ENCODE data around the gene SFXN5.

The SFXN5 gene

DNA sequence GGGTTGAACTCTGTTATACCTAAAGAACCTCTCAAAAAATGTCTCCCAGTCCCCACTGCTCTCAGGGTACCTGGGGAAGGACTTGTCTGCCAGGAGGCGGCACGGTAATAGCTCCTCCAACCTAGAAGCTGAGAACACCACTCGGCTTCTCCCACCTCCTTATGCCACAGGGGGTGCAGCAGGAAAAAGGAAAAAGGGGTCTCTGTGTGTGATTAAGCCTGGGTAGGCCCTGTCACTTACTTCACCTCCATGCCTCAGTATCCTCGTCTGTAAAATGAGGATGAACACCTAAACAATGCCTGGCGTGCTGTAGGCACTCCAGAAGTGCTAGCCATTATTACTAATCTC lies 77.6 kb downstream of the SFXN5 start:
- no peak for DNase-seq

DNA sequence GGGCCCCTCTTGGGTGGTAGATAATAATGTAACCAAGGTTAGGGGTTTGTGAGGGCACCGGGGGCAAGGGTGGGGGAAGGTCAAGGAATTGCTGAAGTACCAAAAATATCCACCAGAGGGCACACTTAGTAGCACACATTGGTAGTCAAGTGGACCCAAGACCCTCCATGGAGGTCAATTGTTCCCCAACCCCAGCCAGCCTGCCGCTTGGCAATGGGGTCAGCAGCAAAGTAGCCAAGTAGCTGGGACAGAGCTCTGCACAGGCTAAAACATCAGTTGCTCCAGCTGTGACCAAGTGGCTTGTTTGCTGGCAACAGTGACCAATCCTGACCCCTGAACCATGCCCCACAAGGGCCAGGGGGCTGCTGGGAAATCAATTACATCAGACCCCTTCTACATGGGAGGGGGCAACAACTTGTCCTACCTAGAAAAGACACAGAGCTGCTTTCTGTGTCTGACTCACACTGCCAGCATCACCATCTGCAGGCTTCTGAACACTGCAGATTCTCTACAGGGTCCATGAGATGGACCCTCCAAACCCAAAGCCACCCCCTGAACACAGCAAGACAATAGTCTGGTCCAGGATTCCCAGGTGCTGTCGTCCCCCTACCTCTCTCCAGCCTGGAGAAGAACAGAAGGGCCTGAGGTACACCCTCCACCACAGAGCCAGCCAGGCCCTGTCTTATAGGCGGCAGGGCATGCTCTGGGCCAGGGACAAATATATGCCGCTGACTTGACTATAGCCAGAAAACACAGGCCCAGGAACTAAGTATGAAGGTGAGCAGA lies 78.2 kb downstream of the SFXN5 start:
- DNase-seq = peak; percentile 62

DNA sequence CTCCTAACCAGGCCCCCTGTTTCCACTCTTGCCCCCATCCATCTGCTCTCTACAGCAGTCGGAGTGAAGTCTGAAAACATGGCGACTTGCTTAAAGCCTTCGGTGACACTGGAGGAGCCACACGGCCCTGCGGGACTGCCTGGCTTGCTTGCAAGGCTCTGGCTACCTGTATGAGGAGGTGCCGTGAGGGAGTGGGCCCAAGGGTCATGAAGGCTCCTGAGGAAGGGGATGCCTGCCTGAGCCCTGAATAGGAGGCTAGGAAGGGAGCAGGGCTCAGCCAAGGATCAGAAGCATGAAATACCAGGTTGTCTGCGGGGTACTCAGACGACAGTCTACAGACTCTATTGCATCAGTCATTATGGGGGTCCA lies 78.8 kb downstream of the SFXN5 start:
- no peak for DNase-seq

DNA sequence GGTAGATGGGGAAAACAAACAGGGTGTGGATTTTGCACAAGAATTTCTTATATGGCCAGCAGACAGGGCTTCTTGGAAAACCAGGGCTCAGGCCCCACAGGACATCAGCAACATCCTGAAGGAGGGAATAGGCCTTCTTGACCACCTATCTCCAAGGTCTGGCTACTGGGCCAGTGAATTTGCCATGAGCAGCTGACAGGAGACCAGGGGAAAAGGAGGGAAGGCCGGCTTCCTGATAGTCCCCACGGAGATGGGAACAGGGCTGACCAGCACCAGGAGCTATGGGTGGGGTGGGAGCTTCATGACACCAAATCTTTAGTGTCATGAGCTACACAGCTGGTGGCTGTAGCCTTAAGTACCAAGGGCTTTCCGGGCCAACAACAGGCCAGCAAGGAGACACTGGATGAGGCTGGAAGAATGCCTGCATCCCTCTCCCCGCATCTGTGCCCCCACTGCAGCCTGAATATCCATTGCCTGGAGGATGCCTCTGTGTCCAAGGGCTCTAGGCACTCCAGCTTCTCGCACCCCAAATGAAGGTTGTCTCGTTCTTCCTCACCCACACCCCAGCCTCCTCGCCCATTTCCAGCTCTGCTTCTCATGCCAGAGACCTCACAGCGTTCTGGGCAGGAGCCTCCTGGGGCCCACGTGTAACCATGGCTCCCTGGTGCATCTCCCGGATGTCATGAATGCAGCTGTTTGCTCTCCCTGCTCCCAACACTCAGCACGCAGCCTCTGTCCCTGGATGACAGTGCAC lies 79.4 kb downstream of the SFXN5 start:
- no peak for DNase-seq

DNA sequence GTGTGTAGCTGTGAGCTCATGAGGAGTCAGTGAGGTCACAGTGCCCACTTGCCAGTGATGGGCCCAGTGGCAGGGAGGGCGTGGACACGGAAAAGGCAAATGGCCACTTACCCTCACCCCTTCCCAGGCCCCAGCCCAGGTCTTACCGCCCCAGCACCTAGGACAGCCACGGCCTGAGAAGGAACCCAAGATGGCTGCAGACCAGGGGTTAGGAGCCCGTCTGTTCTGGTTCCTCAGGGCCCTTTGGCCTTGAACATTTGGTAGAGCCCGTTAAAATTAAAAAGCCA lies 80.1 kb downstream of the SFXN5 start:
- DNase-seq = no peak

DNA sequence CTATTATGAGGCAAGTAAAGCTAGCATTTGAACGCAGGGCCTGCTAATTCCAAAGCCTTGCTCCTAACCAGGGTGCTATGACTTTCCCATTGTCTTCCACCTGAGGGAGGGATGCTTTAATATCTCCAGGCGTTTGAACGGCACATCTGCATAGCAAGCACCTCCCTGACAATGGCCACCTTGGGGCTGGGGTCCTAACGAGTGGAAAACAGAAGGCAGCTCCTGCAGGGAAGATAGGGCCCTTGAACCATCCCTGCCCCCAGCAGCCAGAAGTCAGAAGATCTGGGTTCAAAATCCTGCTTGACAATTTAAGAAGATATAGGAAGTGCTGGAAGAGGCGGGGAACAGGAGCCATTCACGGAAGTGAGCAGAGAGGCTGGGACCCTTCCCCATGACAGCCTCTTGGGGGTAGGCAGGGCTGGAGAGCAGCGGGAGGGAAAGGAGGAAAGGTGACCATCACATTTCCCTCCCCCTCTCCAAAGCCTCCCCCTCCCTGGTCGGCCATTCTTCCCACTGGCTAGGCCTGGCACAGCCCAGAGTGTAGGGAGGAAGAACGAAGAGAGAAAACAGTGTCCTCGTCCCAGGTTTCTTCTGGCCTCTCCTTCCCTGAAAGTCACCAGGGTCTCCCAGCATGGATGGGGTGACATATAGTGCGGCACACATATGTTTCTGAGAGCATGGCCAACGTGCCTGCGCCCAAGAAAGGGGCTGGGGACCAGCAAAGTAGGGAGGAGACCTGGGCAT lies 80.6 kb downstream of the SFXN5 start:
- DNase-seq = no peak

DNA sequence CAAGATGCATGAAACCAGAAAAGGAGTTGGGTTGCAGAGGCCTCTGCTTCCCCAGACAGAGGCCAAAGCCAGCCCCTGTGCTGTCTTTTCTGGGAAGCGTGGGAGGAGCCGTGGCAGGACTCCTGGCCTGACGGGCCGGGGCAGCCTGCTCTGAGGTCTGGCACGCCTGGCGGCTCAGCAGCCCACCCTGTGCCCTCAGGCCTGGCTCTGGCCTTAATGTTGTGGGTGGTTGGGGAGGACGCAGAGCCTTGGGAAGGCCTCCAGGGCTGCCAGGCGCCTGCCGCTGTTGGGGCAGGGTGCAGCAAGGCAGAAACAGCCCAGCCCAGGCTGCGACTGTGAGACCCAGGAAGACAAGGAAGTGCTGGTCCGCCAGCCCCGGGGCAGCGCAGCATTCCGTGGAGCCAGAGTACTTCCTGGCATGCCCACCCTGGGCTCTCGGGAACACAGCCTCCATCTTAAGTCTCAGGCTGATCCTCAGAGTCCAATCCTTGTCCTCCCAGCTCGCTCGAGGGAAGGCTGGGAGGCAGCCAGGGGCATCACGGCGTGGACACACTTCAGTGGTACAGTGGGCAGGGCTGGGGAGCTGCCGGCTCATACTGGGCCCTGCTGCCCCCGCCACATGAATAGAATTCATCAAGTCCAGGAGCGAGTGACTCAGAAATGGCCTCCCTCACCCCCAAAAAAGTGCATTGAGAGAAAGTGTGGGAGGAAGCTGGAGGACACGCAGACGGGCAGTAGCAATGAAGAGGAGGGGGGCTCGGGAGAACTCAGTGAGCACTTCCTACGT lies 81.5 kb downstream of the SFXN5 start:
- DNase-seq = no peak

DNA sequence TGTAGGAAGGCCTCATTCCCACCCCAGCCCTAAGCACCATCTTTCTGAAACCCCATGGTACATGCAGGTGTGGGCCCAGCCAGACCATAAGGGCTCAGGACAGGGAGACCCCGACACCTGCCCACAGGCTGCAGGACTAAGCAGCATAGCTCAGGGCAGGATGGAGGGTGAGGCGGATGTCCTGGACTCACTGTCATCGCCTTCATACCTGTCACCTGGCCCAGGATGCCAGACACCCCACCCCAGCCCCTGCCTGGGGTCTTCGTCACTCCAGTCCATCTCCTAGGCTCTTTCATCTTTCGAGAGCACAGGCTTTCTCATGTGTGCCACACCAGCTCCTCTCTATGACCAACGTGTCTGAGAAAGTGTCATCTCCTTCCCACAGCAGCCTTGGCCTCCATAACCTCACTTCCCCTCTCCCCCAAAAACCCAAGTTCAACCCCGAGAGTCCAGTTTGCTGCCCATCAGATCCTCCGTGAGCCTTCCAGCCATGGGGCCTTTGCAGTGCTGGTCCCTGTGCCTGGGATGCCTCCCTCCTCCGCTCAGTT lies 82.7 kb downstream of the SFXN5 start:
- DNase-seq = no peak

DNA sequence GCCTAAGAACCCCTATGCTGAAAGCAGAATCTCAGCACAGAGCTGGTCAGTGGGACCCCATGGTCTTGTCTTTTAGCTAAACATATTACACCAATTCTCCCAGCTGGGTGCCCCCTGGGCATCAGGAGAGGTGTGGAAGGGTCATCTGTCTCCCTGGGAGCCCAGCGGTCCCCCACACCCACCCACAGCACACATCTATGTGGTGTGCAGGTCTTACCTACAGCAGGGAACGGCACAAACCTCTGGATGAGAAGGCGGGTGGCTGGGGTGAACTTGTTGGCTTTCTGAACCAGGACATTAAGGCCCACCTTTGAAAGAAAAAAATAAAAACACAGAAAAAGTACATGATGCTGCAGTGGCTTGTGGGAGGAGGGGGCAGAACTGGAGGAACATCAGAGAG lies 83.5 kb downstream of the SFXN5 start:
- no peak for DNase-seq

DNA sequence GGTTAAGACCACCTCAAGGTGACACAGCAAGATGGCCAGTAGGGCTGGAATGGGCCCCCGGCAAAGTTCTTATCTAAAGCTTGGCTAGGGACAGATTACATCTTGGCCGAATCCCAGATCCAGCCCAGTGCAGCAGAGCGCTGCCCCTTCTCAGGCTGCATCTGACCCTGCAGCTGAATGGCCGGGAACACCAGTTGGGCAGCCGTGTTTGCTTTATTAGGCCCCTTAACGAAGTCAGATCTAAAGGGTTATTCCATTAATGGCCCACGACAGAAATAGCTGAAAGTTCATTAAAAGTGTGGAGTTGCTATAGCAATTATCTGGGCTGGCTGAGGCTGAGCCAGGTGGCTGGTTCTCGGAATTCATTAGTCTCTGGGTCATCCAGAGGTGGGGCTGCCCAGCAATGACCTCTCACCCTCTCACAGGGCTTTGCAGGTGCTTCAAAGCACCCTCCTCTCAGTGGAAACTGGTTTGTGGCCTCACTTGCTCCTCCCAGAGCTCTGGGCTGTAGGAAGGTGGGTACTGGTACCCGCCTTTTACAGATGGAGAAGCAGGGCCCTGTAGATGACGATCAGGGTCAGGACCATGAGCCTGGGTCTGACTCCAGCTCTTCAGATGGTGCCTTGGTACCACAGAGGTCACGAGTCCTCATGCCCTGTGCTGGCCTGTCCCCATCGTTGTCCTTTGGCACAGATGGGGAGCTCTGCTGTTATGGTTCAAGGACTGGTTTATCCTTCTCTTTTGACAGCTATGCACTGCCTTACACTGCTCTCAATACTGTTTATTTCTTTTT lies 85.4 kb downstream of the SFXN5 start:
- no peak for DNase-seq

DNA sequence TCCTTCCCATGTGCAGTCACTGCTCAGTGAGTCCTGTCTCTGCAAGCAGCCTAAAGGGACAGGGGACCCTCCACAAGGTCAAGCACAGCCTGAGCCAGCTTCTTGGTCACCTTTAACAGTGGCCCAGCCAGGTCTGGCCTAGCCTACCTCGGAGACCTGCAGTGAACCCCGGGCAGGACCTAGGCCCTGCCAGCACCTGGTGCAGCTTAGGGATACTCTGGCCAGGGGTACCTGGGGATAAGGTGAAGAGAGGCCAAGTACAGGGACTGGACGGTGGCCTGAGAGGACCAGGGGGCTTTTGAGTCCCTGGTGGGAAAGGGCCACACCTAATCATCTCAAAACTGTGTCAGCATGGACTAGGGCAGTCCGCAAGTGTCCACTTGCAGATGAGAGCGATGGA lies 86.4 kb downstream of the SFXN5 start:
- DNase-seq = no peak

DNA sequence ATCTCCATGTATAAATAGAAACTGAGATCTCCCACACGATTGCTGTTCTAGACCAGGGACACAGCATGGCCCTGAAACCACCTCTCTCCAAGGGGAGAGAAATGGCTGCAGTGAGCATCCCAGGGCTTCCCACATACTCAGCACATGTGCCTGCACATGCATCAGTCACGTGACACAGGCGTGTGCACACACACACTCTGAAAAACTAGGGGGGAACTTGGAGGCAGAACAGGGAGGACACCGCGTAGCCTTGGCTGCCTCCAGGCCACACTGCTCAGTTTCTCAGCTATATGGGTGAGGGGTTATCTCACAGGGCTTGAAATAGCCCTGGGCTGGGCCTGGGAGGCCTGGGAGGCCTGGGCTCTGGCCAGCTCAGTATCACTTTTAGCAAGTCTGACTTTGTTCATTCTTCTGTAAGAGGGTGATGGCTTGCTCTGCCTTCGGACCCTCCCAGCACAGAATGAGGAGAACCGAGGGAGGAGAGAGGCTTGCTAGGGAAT lies 87.3 kb downstream of the SFXN5 start:
- no peak for DNase-seq

DNA sequence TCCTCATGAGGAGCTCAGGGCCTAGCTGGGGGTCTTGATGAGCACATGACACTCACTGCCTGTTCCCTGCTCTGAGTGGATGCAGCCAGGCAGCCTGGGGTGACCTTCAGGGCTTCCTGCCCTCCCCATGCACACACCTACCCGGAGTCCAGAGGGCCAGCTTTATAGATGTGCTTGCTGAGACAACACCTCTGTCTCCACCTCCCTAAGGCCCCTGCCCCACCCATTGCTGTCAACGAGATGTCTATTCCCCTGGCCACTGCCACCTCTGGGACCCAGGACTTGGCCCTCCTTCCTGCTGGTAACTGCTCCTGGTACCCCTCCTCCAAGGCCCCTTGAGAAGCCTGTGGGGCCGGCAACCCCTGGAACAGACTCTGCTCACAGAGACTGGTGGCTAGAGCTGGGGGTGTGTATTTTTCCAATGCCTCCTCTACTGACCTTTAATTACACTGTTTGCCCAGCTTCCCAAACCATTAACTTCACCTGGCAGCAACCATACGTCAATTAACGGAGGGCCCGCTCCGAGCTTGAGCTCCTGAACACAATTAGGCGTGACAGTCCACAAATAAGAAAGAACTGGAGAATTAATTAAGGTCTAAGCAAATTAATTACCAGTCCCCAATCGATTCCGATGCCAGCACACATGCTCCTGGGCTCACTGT lies 87.9 kb downstream of the SFXN5 start:
- DNase-seq = no peak

DNA sequence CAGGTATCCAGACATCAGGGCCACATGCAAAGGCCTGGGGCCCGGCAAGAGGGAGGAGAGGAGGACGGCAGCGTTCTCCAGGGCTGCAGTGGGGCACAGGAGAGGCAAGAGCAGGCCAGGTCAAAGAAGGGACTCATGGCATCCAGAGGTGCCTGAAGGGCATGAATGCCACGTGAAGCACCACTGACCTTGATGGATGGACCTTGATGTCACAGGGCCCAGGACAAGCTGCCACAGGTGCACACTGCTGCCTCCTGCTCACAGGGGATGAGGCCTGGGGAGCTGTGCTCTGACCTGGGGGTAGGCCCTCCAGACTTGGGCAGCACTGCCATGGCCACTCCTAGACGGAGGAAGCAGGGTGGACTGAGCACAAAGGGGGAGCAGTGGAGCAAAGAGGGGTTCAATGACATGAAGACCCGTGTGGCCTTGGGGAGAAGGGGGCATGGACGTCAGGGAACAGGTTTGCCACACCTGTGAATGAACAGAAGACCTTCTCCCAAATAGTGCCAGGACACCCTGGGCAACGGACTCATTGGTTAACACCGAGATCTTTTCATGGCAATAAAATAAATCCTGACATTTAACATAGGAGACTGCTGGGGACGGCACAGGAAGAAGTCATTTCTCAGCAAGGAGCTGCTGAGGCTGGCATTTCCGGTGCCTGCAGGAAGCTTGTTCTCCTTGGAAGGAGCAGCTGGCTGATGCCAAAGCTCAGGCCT lies 88.6 kb downstream of the SFXN5 start:
- DNase-seq = no peak

DNA sequence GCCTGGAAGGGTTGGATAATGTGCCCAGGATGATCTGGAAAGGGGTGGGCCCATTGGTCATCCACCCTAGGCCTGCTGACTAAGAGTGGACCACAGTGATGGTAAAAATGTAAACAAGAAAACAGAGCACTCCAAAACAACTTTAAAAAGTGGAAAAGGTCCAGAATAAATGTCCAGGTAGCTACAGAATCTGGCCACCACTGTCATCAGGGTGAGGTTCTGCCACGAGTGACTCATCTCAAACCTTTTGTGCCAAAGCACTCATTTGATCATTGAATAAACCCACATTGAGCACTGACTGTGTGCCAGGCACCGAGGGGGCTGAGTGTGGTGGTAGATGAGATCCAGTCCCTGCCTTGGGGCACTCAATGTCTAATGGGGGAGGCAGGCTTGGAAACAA lies 89.3 kb downstream of the SFXN5 start:
- DNase-seq = no peak

DNA sequence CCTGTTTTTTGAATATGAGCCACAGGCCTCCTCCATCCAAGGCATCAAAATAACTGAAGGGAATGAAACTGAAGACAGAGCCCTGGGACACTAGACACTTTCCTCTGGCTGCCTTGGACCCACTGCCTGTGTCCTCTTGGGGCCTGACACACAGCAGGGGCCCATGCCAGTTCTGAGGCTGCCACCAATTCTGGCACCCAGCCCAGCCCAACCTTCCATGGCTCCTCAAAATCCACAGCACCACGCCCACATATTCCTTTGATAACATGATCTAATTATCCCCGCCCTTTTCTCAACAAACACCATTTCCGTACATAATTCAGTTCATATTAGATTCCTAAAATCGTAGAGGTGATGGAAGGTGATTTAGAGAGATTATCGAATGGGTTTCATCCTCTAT lies 90.0 kb downstream of the SFXN5 start:
- DNase-seq = no peak

DNA sequence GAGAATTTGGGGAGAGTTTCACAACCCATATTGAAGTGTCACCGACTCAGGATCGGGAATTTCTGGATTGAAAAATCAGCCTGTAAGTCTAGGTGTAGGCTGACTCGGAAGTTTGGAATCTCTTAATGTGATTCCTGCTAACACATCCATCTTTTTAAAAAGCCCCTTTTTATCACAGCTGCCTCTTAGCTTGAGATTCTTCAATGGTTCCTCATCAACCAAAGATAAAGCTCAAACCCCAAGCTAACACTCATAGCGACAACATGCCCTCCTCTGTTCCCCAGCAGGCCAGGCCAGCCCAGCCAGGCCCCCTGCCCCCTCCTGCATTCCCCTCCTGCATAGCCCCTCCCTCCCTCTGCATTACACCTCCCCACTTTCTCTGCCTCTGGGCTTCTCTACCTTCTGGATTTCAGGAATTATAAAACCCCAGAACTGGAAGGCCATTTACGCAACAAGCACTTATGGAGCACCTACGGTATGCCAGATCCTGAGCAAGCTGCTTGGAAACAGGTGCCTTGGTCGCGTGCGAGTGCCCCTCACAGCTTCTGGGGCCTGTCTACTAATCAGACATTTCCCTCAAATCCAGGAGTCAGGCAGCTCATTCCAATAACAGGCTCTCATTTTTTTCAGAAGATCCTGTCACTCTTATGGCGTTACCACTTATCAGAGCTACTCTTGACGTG lies 90.8 kb downstream of the SFXN5 start:
- DNase-seq = no peak

DNA sequence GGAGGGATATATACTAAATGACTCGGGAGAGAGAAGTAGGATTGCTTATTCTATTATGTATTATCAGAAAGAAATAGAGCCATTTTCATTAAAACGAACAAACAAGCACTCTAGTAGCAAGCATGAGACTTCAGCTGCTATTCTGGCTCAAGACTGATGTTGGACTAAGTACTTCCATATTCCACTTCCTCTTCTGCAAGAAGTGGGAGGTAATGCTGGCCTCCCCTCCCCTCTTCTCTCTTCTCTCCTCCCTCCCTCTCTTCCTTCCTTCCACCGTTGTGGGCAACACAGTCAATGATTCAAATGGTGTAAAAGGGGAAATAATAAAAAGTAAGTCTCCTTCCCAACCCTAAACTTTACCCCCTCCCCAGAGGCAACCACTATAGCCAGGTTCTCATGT lies 91.6 kb downstream of the SFXN5 start:
- DNase-seq = no peak

DNA sequence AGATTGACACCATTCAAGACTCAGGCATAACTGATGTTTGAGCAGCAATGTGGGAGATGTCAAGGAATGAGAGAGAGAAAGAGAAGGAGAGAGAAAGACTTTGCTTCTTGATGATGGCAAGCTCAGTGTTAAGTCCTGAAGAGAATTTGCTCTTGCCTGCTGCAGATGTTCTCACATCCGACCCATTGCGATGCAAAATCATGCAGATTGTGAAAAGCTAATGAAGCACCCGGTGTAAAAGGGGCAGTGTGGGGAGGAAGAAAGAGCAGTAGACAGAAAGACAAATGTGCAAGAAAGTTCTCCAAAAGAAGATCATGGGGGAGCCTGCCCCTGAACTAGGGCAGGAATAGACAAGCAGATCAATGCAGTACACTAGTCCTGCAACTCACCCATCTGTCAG lies 96.5 kb downstream of the SFXN5 start:
- no peak for DNase-seq

DNA sequence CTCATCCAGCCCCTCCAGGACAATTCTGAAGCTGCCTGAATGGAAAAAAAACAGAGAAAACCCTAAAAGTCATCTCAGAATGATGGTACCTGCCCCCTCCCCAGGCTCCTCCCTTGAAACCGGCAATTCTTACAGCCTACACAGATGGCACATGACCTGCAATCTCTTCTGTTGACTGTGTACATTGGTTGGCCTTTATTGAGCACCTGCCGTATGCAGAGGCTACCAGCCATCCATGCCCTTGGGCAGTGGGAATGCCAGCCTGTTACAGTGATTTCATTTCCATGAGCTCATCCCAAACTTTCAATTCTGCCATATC lies 97.1 kb downstream of the SFXN5 start:
- DNase-seq = no peak

Data from CD4-positive, alpha-beta T cell treated with Interleukin-17A for 1 hour (primary cell).